Measurements from ENCODE around the gene USP6.
"Not testable (repeated sequence)": the region's sequence is repeated elsewhere in the genome, so short reads cannot be mapped to it uniquely, and the experiment has no call there.

The USP6 gene

GRCh38 chr17:5194346-5194745, 78.5 kb downstream of the USP6 start:
- DNase-seq, result no peak

GRCh38 chr17:5198472-5198871, 82.6 kb downstream of the USP6 start:
- DNase-seq, result no peak

GRCh38 chr17:5200360-5200759, 84.5 kb downstream of the USP6 start:
- no peak for DNase-seq

DNA sequence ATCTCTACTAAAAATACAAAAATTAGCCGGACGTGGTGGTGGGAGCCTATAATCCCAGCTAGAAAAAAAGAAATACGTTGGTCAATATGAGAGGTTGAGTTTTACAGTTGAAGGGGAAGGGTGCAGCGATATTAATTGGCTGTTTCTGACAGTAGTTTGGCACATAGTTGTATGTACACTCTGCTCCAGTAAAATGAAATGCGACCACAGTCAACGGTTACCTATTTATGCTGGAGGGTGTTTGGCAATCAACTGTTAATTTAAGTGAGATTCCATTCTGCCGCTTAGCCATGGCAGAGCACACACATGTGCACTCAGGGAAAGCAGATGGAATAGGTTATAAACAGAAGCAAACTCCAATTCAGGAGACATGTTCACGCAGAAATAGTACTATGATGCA, 85.2 kb downstream of the USP6 start:
- no peak for DNase-seq

DNA sequence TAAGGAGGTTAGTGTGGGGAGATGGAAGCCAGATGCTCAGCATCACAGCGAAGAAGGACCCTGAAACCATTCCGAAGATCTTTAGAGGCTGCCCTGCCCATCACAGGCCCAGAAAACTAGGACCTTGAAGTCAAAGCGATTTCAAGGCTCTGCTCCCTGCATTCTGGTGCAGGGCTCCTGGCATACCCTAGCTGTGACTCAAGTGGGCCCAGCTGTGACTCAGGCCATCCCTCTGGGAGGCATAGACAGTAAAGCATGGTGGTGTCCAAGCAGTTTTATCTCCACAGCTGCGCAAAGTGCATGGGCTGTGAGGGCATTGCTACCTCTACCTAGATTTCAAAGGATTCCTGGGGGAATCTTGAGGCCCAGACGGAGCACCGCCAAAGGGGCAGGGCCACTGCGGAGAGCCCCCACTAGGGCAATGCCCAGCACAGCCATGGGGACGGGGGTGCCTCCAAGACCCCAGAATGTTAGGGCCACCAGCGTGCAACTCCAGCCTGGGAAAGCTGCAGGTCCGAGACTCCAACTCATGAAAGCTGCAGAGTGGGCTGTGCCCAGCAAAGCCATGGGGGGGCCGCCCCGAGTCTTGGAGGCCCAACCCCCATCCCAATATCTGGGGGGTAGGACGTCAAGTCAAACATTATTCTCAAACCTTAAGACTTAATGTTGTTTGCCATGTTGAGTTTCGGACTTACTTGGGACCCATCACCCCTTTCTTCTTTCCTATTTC, 87.5 kb downstream of the USP6 start:
- no peak for DNase-seq

DNA sequence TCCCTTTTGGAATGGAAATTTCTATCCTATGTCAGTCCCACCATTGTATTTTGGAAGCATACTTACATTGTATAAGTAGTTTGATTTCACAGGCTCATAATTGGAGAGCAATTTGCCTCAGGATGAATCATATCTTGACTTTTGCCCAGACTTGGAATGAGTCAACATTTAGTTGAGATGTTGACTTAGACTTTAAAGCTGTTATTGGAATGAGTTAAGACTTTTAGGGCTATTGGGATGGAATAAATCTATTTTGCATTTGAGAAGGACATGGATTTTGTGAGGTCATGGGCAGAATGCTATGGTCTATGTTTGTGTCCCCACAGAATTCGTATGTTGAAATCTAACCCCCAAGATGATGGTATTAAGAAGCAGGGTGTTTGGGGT, 88.1 kb downstream of the USP6 start:
- peak in 1 of 4 experiments; percentile 16 for DNase-seq

- DNase-seq, result no peak
Measured at GRCh38 chr17:5209396-5209795, 93.6 kb downstream of the USP6 start.

- DNase-seq, result no peak
Measured at GRCh38 chr17:5210091-5210490, 94.3 kb downstream of the USP6 start.

GRCh38 chr17:5210614-5211252, 94.9 kb downstream of the USP6 start:
- peak; percentile 67 to 85 (median 76) for DNase-seq

DNA sequence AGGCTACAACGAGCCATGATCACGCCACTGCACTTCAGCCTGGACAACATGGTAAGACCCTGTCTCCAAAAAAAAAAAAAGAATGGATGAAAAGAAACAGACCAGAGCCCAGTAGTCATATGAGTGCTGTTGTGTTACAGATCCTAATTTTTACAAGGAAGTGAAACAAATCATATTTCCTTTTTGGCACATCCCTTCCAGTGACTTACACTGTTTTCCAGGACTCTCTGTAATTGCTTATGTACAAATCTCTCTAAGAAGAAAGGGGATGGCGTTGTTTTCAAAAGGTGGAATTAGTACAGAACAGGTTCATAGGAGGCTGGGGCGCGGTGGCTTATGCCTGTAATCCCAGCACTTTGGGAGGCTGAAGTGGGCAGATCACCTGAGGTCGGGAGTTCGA, 95.6 kb downstream of the USP6 start:
- peak; percentile 28 to 80 (median 56) for DNase-seq

DNA sequence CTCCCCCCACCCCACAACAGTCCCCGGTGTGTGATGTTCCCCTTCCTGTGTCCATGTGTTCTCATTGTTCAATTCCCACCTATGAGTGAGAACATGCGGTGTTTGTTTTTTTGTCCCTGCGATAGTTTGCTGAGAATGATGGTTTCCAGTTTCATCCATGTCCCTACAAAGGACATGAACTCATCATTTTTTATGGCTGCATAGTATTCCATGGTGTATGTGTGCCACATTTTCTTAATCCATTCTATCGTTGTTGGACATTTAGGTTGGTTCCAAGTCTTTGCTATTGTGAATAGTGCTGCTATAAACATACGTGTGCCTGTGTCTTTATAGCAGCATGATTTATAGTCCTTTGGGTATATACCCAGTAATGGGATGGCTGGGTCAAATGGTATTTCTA, 101.7 kb downstream of the USP6 start:
- DNase-seq, result not testable (repeated sequence)

- no peak for DNase-seq
Measured at GRCh38 chr17:5219536-5219935, 103.7 kb downstream of the USP6 start.

GRCh38 chr17:5220074-5220473, 104.2 kb downstream of the USP6 start:
- no peak for DNase-seq

- DNase-seq, result not testable (repeated sequence)
Measured at GRCh38 chr17:5221912-5222311, 106.1 kb downstream of the USP6 start.

Measured in suppressor macrophage (primary cell).